ENCODE results near the gene KASH5.

The KASH5 gene

GRCh38 chr19:49398001-49398615 is 10.1 kb downstream of the KASH5 start:
- no peak for DNase-seq

GRCh38 chr19:49398931-49399330 is 10.9 kb downstream of the KASH5 start:
- no peak for DNase-seq

- DNase-seq: no peak
Observed at GRCh38 chr19:49400029-49400428, 12.0 kb downstream of the KASH5 start.

- no peak for DNase-seq
Observed at GRCh38 chr19:49403404-49404187, 15.5 kb downstream of the KASH5 start.

GRCh38 chr19:49407079-49407478 is 19.0 kb downstream of the KASH5 start:
- no peak for DNase-seq

GRCh38 chr19:49407482-49408015 is 19.5 kb downstream of the KASH5 start:
- no peak for DNase-seq

GRCh38 chr19:49408816-49409440 is 20.9 kb downstream of the KASH5 start:
- DNase-seq: no peak

- DNase-seq: no peak
Observed at GRCh38 chr19:49409441-49410029, 21.5 kb downstream of the KASH5 start.

- DNase-seq: no peak
Observed at GRCh38 chr19:49411681-49412326, 23.8 kb downstream of the KASH5 start.

- DNase-seq: no peak
Observed at GRCh38 chr19:49413348-49413747, 25.3 kb downstream of the KASH5 start.

GRCh38 chr19:49414256-49414655 is 26.2 kb downstream of the KASH5 start:
- no peak for DNase-seq

- no peak for DNase-seq
Observed at GRCh38 chr19:49415102-49415809, 27.2 kb downstream of the KASH5 start.

- no peak for DNase-seq
Observed at GRCh38 chr19:49415810-49416200, 27.8 kb downstream of the KASH5 start.

- DNase-seq: no peak
Observed at GRCh38 chr19:49417088-49417487, 29.0 kb downstream of the KASH5 start.

GRCh38 chr19:49418511-49418910 is 30.5 kb downstream of the KASH5 start:
- DNase-seq: no peak

GRCh38 chr19:49419173-49419572 is 31.1 kb downstream of the KASH5 start:
- no peak for DNase-seq

GRCh38 chr19:49420227-49420626 is 32.2 kb downstream of the KASH5 start:
- DNase-seq: no peak

GRCh38 chr19:49421039-49421877 is 33.2 kb downstream of the KASH5 start:
- peak; percentile 45 for DNase-seq

- no peak for DNase-seq
Observed at GRCh38 chr19:49421878-49422202, 33.8 kb downstream of the KASH5 start.

- peak; percentile 58 for DNase-seq
Observed at GRCh38 chr19:49422407-49423070, 34.5 kb downstream of the KASH5 start.
